ENCODE data around the gene RASSF3. TPM values are rescaled to one million over a fixed set of nuclear protein-coding genes. Genes with fewer than 3 reads are reported as not detected.

Gene RASSF3
- total and polyA plus RNA-seq, 10 of the 15 experiments (the other 5 are each of a cell fraction or from before 2014, with no cell fraction given), result 6.9 to 62.4 (median 30.3) TPM

DNA sequence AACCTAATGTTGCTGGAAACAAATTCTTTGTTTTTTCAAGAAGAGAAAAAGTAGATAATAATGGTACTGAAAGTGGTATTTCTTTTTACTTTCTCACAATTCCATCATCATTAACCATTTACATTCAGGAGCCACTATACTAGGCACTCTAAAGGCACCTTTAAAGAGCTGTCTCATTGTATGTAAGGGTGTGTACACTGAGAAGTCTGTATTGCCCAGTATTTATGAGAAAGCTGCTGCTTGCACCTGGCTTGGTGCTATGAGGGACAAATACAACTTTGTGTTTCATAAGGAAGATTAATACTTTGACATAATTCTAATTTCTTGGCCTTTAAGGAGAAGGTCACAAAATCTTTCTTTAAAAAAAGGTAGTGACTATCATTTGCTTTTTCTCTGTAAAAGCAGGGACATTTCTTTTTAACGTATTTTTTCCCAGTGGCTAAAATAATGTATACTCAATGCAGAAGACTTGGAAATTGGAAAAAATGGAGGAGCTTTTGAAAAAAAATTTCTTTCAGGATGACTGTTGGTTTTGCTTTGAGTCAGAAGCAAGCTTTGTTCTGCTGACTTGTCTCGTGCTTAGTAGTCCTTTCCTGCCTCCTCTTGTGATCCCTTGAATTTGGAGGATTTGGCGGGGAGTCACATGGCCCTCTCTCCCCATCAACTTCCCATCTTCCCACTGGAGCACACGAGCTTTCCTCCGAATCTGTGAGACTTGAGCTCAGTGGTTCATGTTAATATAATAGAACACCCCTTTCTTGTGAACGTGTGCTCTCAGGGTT lies 50.1 kb downstream of the RASSF3 start (continued):
- TF ChIP-seq, protein P1, sequence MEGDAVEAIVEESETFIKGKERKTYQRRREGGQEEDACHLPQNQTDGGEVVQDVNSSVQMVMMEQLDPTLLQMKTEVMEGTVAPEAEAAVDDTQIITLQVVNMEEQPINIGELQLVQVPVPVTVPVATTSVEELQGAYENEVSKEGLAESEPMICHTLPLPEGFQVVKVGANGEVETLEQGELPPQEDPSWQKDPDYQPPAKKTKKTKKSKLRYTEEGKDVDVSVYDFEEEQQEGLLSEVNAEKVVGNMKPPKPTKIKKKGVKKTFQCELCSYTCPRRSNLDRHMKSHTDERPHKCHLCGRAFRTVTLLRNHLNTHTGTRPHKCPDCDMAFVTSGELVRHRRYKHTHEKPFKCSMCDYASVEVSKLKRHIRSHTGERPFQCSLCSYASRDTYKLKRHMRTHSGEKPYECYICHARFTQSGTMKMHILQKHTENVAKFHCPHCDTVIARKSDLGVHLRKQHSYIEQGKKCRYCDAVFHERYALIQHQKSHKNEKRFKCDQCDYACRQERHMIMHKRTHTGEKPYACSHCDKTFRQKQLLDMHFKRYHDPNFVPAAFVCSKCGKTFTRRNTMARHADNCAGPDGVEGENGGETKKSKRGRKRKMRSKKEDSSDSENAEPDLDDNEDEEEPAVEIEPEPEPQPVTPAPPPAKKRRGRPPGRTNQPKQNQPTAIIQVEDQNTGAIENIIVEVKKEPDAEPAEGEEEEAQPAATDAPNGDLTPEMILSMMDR (IDR thresholded peaks at IDR 0.05 in 2 of 3, conservative IDR thresholded peaks at IDR 0.05 in 1 of 3; ENCODE audit: control insufficient read depth in 2 of 3, extremely low read depth in 1 of 3, insufficient read depth in 1 of 3, low read depth in 3 of 3, low read length in 3 of 3), result no peak
- TF ChIP-seq SMARCA5 (IDR thresholded peaks at IDR 0.05) (no peak), POLR2A (IDR thresholded peaks at IDR 0.05; ENCODE audit: low read depth, low read length) (no peak)

DNA sequence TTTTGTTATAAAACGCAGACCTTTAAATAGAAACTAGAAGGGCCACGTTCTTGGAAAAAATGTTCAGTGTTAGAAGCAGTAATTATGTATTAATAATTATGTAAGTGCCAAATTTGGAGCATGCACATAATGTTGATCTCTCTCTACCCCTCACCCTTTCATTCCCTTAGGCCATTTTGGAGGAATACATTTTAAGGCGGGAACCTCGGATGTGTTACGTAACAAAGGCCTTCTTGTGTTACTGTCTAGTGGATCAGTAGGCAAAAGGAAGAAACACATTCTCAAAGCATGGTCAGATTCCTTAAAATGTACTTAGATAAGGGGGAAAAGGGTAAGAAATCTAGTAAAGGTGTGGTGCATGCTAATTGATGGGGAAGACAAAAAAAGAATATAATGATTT lies 52.7 kb downstream of the RASSF3 start:
- H3K9me3 ChIP-seq (replicated peaks; ENCODE audit: control insufficient read depth, insufficient read depth, low read length), result no peaks in the 10 kb centered on the region
- ChIA-PET POLR2A (interaction anchor here (1.6 to 2.5 kb wide), 3 partner anchors 9 to 54 kb away, joined by 3 to 8 read pairs (median 5); no protein-coding TSS in a partner anchor), SMC1A (ENCODE audit: uncharacterized antibody, unreplicated experiment) (interaction anchor here (1.0 to 7.6 kb wide), 4 partner anchors 14 to 46 kb away, joined by 3 to 62 read pairs (median 3); no protein-coding TSS in a partner anchor), RAD21 (ENCODE audit: unreplicated experiment) (no interaction called here), CTCF (interaction anchor here (0.6 to 1.6 kb wide), 2 partner anchors 38 to 286 kb away, joined by 3 to 4 read pairs; no protein-coding TSS in a partner anchor)
- H2AFZ ChIP-seq (ENCODE audit: control insufficient read depth, low read depth, low read length), result no peak overlapping the region
- in situ Hi-C loops (cut with MboI) (no loop called here), intact Hi-C loops (cut with micrococcal nuclease; ENCODE audit: unreplicated experiment) (no loop called here)
- BruUV-seq (replicated peaks), result no TSS peak
- peaks cover 68% of the 10 kb centered on the region for H3K4me1 ChIP-seq (ENCODE audit: control insufficient read depth, insufficient read depth, low read length)
- ATAC-seq (no peak), FAIRE-seq (no peak), DNase-seq (ENCODE audit: low read depth, low spot score) (no peak)
- H3K9ac ChIP-seq (ENCODE audit: control insufficient read depth, insufficient read depth, low read length), result no peak overlapping the region
- WGBS (ENCODE audit: insufficient coverage, insufficient replicate concordance, low lambda C conversion rate, missing lambda C conversion rate), result 94% methylated on average over 5 of the region's 5 CpGs
- H3K27me3 ChIP-seq (replicated peaks in 1 of 2; ENCODE audit: control insufficient read depth in 2 of 2, insufficient read depth in 2 of 2, low read length in 1 of 2), result no peaks in the 10 kb centered on the region
- H3K36me3 ChIP-seq (ENCODE audit: control insufficient read depth in 2 of 2, insufficient read depth in 2 of 2, low read length in 1 of 2), result no peaks in the 10 kb centered on the region
- no peak overlapping the region for H3K27ac ChIP-seq (ENCODE audit: control insufficient read depth, insufficient read depth)
- H3K79me2 ChIP-seq (ENCODE audit: control insufficient read depth, insufficient read depth, low read length), result peaks cover 92% of the 10 kb centered on the region
- H3K4me3 ChIP-seq, result no peak overlapping the region
- H3K4me2 ChIP-seq (ENCODE audit: control insufficient read depth, insufficient read depth), result no peak overlapping the region
- H4K20me1 ChIP-seq (ENCODE audit: control insufficient read depth, insufficient read depth), result no peaks in the 10 kb centered on the region
- TF ChIP-seq SREBF2 (IDR thresholded peaks at IDR 0.05; ENCODE audit: low read length) (no peak), SMARCA5 (IDR thresholded peaks at IDR 0.05) (no peak), POLR2A (IDR thresholded peaks at IDR 0.05; ENCODE audit: low read depth, low read length) (no peak), FOXK2 (IDR thresholded peaks at IDR 0.05) (no peak), ESRRA (IDR thresholded peaks at IDR 0.05; ENCODE audit: low read length) (no peak)
- TF ChIP-seq, protein P2, sequence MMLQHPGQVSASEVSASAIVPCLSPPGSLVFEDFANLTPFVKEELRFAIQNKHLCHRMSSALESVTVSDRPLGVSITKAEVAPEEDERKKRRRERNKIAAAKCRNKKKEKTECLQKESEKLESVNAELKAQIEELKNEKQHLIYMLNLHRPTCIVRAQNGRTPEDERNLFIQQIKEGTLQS (IDR thresholded peaks at IDR 0.05; ENCODE audit: borderline replicate concordance, extremely low read depth, low read depth, low read length), result no peak
- TF ChIP-seq, protein P1 (IDR thresholded peaks at IDR 0.05 in 2 of 3, conservative IDR thresholded peaks at IDR 0.05 in 1 of 3; ENCODE audit: control insufficient read depth in 2 of 3, extremely low read depth in 1 of 3, insufficient read depth in 1 of 3, low read depth in 3 of 3, low read length in 3 of 3), result no peak
- TF ChIP-seq, protein P3, sequence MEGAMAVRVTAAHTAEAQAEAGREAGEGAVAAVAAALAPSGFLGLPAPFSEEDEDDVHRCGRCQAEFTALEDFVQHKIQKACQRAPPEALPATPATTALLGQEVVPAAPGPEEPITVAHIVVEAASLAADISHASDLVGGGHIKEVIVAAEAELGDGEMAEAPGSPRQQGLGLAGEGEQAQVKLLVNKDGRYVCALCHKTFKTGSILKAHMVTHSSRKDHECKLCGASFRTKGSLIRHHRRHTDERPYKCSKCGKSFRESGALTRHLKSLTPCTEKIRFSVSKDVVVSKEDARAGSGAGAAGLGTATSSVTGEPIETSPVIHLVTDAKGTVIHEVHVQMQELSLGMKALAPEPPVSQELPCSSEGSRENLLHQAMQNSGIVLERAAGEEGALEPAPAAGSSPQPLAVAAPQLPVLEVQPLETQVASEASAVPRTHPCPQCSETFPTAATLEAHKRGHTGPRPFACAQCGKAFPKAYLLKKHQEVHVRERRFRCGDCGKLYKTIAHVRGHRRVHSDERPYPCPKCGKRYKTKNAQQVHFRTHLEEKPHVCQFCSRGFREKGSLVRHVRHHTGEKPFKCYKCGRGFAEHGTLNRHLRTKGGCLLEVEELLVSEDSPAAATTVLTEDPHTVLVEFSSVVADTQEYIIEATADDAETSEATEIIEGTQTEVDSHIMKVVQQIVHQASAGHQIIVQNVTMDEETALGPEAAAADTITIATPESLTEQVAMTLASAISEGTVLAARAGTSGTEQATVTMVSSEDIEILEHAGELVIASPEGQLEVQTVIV (IDR thresholded peaks at IDR 0.05; ENCODE audit: borderline replicate concordance, partially characterized antibody), result no peak
- TF ChIP-seq, protein P4, sequence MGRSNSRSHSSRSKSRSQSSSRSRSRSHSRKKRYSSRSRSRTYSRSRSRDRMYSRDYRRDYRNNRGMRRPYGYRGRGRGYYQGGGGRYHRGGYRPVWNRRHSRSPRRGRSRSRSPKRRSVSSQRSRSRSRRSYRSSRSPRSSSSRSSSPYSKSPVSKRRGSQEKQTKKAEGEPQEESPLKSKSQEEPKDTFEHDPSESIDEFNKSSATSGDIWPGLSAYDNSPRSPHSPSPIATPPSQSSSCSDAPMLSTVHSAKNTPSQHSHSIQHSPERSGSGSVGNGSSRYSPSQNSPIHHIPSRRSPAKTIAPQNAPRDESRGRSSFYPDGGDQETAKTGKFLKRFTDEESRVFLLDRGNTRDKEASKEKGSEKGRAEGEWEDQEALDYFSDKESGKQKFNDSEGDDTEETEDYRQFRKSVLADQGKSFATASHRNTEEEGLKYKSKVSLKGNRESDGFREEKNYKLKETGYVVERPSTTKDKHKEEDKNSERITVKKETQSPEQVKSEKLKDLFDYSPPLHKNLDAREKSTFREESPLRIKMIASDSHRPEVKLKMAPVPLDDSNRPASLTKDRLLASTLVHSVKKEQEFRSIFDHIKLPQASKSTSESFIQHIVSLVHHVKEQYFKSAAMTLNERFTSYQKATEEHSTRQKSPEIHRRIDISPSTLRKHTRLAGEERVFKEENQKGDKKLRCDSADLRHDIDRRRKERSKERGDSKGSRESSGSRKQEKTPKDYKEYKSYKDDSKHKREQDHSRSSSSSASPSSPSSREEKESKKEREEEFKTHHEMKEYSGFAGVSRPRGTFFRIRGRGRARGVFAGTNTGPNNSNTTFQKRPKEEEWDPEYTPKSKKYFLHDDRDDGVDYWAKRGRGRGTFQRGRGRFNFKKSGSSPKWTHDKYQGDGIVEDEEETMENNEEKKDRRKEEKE (IDR thresholded peaks at IDR 0.05), result no peak
